Progenitor cell of endocrine pancreas (in vitro differentiated cells): ENCODE measurements around the gene MED23. TPM values are rescaled to one million over a fixed set of nuclear protein-coding genes. Genes with fewer than 3 reads are reported as not detected.

Experiments
- DNase-seq: peaks from one replicate; pipeline ENCODE4 v3.0.0; 2021; ENCODE audit warnings: low spot score; ENCODE audit not compliant: unreplicated experiment
- H3K27ac Mint-ChIP-seq: 2 replicates; pipeline ENCODE4 v1.8.0; 2021; ENCODE audit warnings: mild to moderate bottlenecking, moderate library complexity, mixed read lengths
- H3K27me3 Mint-ChIP-seq: 2 replicates; pipeline ENCODE4 v1.8.0; 2021; ENCODE audit warnings: mixed read lengths
- H3K36me3 Mint-ChIP-seq: 2 replicates; pipeline ENCODE4 v1.8.0; 2022; ENCODE audit warnings: mixed read lengths; ENCODE audit not compliant: insufficient read depth
- H3K4me1 Mint-ChIP-seq: 2 replicates; pipeline ENCODE4 v1.8.0; 2021; ENCODE audit warnings: low read depth, mixed read lengths
- H3K4me3 Mint-ChIP-seq: 2 replicates; pipeline ENCODE4 v1.8.0; 2021; ENCODE audit warnings: low read depth, mild to moderate bottlenecking, moderate library complexity, mixed read lengths
- H3K9me3 Mint-ChIP-seq: 2 replicates; pipeline ENCODE4 v1.8.0; 2021; ENCODE audit warnings: low read depth, mixed read lengths
- total RNA-seq: library from RNA; stranded (reverse); gene quantifications from 2 replicates; pipeline ENCODE4 v1.2.1, GENCODE V29; 2021
- TF ChIP-seq, protein P1 (sequence below): fragments of 200-600 bp; sonication (generic); IDR thresholded peaks from one replicate; pipeline ENCODE4 v1.5.0; 2021; ENCODE audit warnings: antibody characterized with exemption, mild to moderate bottlenecking; ENCODE audit not compliant: unreplicated experiment

MED23 gene
- total RNA-seq, 1 donor from 2014 or later, result 39.4 TPM

DNA sequence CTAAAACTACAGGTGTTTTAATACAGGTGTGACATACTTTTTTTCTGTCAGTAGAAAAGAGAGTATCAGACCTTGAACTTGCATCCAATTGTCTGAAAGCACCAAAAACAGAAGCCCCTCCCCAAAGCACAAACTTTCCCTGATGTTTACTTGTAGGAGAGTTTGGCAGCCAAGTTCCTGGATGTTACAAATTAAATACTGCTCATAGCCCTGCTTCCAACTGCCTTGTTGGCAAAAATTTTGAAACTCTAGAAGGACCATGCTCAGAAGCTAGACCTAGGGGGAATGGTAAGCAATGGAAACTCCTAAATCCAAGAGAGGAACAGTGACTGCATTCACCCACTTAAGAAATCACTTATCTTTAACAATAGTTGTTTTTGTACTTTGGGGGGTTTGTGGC lies 72.0 kb downstream of the MED23 start:
- DNase-seq, result no peak
- no peaks in the 10 kb centered on the region for H3K27me3 Mint-ChIP-seq
- H3K27ac Mint-ChIP-seq, result no peak overlapping the region
- peaks cover 7% of the 10 kb centered on the region for H3K9me3 Mint-ChIP-seq
- no peak overlapping the region for H3K4me3 Mint-ChIP-seq
- TF ChIP-seq, protein P1, sequence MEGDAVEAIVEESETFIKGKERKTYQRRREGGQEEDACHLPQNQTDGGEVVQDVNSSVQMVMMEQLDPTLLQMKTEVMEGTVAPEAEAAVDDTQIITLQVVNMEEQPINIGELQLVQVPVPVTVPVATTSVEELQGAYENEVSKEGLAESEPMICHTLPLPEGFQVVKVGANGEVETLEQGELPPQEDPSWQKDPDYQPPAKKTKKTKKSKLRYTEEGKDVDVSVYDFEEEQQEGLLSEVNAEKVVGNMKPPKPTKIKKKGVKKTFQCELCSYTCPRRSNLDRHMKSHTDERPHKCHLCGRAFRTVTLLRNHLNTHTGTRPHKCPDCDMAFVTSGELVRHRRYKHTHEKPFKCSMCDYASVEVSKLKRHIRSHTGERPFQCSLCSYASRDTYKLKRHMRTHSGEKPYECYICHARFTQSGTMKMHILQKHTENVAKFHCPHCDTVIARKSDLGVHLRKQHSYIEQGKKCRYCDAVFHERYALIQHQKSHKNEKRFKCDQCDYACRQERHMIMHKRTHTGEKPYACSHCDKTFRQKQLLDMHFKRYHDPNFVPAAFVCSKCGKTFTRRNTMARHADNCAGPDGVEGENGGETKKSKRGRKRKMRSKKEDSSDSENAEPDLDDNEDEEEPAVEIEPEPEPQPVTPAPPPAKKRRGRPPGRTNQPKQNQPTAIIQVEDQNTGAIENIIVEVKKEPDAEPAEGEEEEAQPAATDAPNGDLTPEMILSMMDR, result no peak
- H3K36me3 Mint-ChIP-seq, result no peaks in the 10 kb centered on the region
- peaks cover 19% of the 10 kb centered on the region for H3K4me1 Mint-ChIP-seq

DNA sequence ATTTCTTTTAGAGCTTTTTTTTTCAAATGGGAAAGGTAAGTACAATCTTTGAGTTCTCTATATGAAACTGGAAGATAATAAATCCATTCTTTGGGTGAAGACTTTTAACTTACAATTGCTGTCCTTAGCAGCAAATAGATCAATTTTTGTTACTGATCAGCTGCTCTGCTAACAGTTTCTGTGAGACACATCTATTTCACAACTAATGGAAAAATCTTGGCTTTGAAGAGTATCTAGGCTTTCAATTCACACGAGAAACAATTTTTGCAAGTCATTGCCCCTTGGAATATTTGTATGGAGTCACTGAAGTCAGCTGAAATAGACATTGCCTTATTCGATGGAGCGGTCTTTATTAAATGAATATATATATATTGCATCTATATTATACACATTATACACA lies 75.5 kb downstream of the MED23 start:
- Mint-ChIP-seq H3K27ac (no peak overlapping the region), H3K9me3 (peaks cover 4% of the 10 kb centered on the region), H3K4me3 (no peak overlapping the region), H3K36me3 (no peaks in the 10 kb centered on the region), H3K27me3 (no peaks in the 10 kb centered on the region), H3K4me1 (peaks cover 19% of the 10 kb centered on the region)
- TF ChIP-seq, protein P1, result no peak
- DNase-seq, result no peak

DNA sequence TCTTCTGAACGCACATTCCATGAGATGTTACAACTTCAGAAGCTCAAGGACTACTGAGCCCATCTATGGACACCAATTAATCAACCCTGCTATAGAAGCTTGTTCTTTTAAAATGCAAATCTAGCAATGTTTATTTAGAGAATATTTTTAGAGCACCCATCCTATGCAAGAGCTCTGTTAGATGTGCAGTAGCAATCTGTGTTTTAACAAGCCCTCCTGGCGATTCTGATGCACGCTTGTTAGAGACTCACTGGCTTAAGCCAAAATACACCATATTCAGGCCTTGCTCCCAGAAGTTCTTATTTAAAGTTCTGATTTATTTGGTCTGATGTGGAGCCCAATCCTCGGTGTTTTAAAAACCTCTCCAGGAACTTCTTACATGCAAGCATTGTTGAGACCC lies 76.1 kb downstream of the MED23 start:
- TF ChIP-seq, protein P1, result no peak
- Mint-ChIP-seq H3K4me3 (no peak overlapping the region), H3K36me3 (no peaks in the 10 kb centered on the region), H3K27ac (no peak overlapping the region), H3K9me3 (peaks cover 4% of the 10 kb centered on the region), H3K27me3 (no peaks in the 10 kb centered on the region), H3K4me1 (peaks cover 16% of the 10 kb centered on the region)
- DNase-seq, result no peak

DNA sequence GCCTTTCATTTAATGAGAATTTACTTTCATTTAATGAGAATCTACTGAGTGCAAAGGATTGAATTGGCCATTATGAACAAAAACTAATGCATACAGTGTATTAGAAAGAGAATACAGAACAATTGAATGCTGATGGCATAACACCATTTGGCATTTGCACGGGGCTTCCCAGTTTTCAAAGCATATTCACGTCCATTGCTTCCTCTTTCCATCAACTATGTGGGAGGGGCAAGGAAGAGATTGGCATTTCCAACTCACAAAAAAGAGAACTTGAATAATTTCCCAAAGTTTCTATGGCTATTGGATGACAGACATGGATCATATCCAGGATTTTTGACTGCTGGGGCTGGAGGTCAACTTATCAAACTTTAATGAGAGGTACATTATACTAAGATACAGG lies 78.2 kb downstream of the MED23 start:
- Mint-ChIP-seq H3K9me3 (peaks cover 4% of the 10 kb centered on the region), H3K4me1 (peaks cover 8% of the 10 kb centered on the region), H3K27me3 (no peaks in the 10 kb centered on the region), H3K4me3 (no peak overlapping the region), H3K27ac (no peak overlapping the region), H3K36me3 (no peaks in the 10 kb centered on the region)
- TF ChIP-seq, protein P1, result no peak
- no peak for DNase-seq

DNA sequence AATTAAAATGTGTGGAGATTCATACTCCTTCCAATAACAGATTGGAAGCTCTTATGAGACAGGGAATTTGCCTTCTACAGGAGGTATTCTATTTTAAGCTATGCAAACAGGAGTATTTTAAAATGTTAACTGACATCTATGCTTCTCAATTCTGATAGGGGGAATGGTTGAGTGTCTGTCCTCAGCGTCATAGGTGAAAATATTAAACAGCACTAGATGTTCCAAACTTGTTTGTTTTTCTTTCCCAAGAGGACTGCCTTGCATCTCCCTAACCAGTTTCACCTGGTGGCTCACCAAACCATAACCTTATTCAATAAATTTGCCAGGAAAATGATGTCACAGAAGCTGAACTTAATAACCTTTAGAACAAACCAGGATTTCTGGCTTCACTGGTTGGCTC lies 79.6 kb downstream of the MED23 start:
- H3K4me3 Mint-ChIP-seq, result no peak overlapping the region
- peaks cover 10% of the 10 kb centered on the region for H3K9me3 Mint-ChIP-seq
- no peak for DNase-seq
- no peaks in the 10 kb centered on the region for H3K27me3 Mint-ChIP-seq
- no peaks in the 10 kb centered on the region for H3K36me3 Mint-ChIP-seq
- TF ChIP-seq, protein P1, result no peak
- peaks cover 8% of the 10 kb centered on the region for H3K4me1 Mint-ChIP-seq
- H3K27ac Mint-ChIP-seq, result no peak overlapping the region
